ENCODE results near the gene TWF2. TPM values are rescaled to one million over a fixed set of nuclear protein-coding genes. Genes with fewer than 3 reads are reported as not detected.

TWF2 gene
- total and polyA plus RNA-seq, 2 of the 13 experiments (the other 11 are each of a cell fraction or from before 2014, with no cell fraction given), result 45.5 to 108 TPM

DNA sequence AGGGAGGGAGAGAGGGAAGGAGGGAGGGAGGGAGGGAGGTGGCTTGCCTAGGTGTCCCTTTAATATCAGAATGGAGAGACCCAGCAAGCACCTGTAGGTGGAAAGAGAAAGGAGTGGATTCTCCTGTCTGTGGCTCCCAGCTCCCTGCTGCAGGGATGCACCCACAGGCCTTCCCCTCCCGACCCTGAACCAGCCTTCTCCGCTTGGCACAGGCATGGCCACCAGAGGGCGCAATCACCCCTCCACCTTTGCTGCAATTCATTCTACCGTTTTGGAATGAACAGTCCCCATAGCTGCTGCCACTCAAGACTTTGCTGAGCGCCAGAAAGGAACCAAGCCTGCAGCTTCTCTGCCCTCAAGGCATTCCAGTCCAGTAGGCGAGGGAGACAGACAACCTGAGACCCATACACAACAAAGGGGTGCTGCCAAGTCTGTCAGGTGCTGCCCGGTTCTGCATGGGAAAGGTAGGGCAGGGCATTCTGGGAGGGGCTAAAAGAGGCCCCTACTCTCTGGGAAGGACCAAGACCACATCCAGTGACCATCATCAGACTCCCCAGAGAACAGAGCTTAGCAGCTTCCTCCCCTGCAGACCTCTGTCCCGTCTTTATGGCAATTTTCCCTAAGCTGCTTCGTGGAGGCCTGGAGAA, 18.5 kb downstream of the TWF2 start (continued):
- TF ChIP-seq HNF4G (IDR thresholded peaks at IDR 0.05; ENCODE audit: borderline replicate concordance, low read depth, low read length) (no peak), HNF4G (CRISPR knock-in tag; IDR thresholded peaks at IDR 0.05; ENCODE audit: borderline replicate concordance, low read depth) (no peak), ZNF615 (CRISPR knock-in tag; IDR thresholded peaks at IDR 0.05; ENCODE audit: borderline replicate concordance) (no peak), ZNF543 (CRISPR knock-in tag; IDR thresholded peaks at IDR 0.05) (no peak), GMEB2 (CRISPR knock-in tag; IDR thresholded peaks at IDR 0.05; ENCODE audit: low read depth) (no peak), KMT2B (CRISPR knock-in tag; IDR thresholded peaks at IDR 0.05) (no peak), ZNF703 (CRISPR knock-in tag; IDR thresholded peaks at IDR 0.05; ENCODE audit: borderline replicate concordance) (no peak), TEAD3 (CRISPR knock-in tag; optimal IDR thresholded peaks at IDR 0.05; ENCODE audit: borderline replicate concordance) (peak; percentile 77), FOXM1 (CRISPR knock-in tag; IDR thresholded peaks at IDR 0.05) (no peak), ZNF350 (CRISPR knock-in tag; IDR thresholded peaks at IDR 0.05; ENCODE audit: borderline replicate concordance, low read depth) (0 out of 2 replicates have a peak, but pooled peaks have one; percentile 35), RERE (CRISPR knock-in tag; IDR thresholded peaks at IDR 0.05; ENCODE audit: low read depth) (no peak), ZNF713 (CRISPR knock-in tag; IDR thresholded peaks at IDR 0.05) (no peak), ZNF619 (CRISPR knock-in tag; IDR thresholded peaks at IDR 0.05) (0 out of 2 replicates have a peak, but pooled peaks have one; percentile 48), SAP130 (CRISPR knock-in tag; IDR thresholded peaks at IDR 0.05; ENCODE audit: low read depth) (peak; percentile 31; the same call in 1 of the 2 replicates), MAFG (CRISPR knock-in tag; IDR thresholded peaks at IDR 0.05) (no peak), POLR2G (IDR thresholded peaks at IDR 0.05; ENCODE audit: low read depth, low read length) (no peak), POLR2A (IDR thresholded peaks at IDR 0.05; ENCODE audit: insufficient read depth in 1 of 2, low read depth in 2 of 2, low read length in 2 of 2) (no peak), PHB2 (IDR thresholded peaks at IDR 0.05; ENCODE audit: partially characterized antibody) (no peak), ZNF572 (CRISPR knock-in tag; IDR thresholded peaks at IDR 0.05) (no peak), IKZF5 (CRISPR knock-in tag; IDR thresholded peaks at IDR 0.05) (peak; percentile 48; the same call in 1 of the 2 replicates)
- TF ChIP-seq, protein P1, sequence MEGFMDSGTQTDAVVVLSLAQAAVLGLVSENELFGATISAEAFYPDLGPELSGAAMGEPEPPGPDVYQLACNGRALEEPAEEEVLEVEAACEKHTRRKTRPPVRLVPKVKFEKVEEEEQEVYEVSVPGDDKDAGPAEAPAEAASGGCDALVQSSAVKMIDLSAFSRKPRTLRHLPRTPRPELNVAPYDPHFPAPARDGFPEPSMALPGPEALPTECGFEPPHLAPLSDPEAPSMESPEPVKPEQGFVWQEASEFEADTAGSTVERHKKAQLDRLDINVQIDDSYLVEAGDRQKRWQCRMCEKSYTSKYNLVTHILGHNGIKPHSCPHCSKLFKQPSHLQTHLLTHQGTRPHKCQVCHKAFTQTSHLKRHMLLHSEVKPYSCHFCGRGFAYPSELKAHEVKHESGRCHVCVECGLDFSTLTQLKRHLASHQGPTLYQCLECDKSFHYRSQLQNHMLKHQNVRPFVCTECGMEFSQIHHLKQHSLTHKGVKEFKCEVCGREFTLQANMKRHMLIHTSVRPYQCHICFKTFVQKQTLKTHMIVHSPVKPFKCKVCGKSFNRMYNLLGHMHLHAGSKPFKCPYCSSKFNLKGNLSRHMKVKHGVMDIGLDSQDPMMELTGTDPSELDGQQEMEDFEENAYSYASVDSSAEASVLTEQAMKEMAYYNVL (CRISPR knock-in tag; IDR thresholded peaks at IDR 0.05; ENCODE audit: borderline replicate concordance), result peak; percentile 60; the same call in 1 of the 2 replicates
